Measurements from ENCODE around the gene NSG1. TPM values are rescaled to one million over a fixed set of nuclear protein-coding genes. Genes with fewer than 3 reads are reported as not detected.

The NSG1 gene
- total and polyA plus RNA-seq, 2 donors (not counting 3 experiments of a cell fraction or from before 2014, with no cell fraction given), result 2.0 to 2.9 TPM

- Histone ChIP-seq H3K4me1 (ENCODE audit: control insufficient read depth, extremely low read depth, insufficient read depth, low read length) (peaks cover 4% of the 10 kb centered on the region), H3K27ac (ENCODE audit: insufficient read depth, low read depth, low read length) (no peak overlapping the region), H3K79me2 (ENCODE audit: control insufficient read depth, insufficient read depth, low read length) (no peaks in the 10 kb centered on the region), H3K27me3 (ENCODE audit: control insufficient read depth in 2 of 2, insufficient read depth in 2 of 2, low read length in 2 of 2) (no peaks in the 10 kb centered on the region), H3K4me3 (replicated peaks in 1 of 3; ENCODE audit: insufficient read depth in 1 of 3, low read depth in 1 of 3, low read length in 3 of 3) (no peak overlapping the region), H3K36me3 (ENCODE audit: control insufficient read depth in 2 of 2, extremely low read depth in 1 of 2, insufficient read depth in 2 of 2, low read length in 2 of 2) (peaks cover 0 to 8% of the 10 kb centered on the region in 2 experiments), H3K9ac (replicated peaks; ENCODE audit: extremely low read depth, insufficient read depth, low read length) (no peak overlapping the region), H3K4me2 (ENCODE audit: insufficient read depth, low read length) (no peak overlapping the region), H3K9me1 (replicated peaks; ENCODE audit: control insufficient read depth, extremely low read depth, insufficient read depth, low read length) (no peaks in the 10 kb centered on the region), H2AFZ (ENCODE audit: low read depth, low read length) (no peak overlapping the region), H4K20me1 (replicated peaks; ENCODE audit: control insufficient read depth, extremely low read depth, insufficient read depth, low read length) (no peaks in the 10 kb centered on the region), H3K9me3 (replicated peaks; ENCODE audit: control insufficient read depth, insufficient read depth, low read length) (no peaks in the 10 kb centered on the region)
- CTCF ChIA-PET, result no interaction called here
- FAIRE-seq, result no peak
- dilution Hi-C loops (cut with MboI; ENCODE audit: extremely low pct_ligation_motif_present, low sequenced_read_pairs) (no loop called here), intact Hi-C loops (cut with micrococcal nuclease) (no loop called here)
- TF ChIP-seq CTCF (IDR thresholded peaks at IDR 0.05; ENCODE audit: extremely low read depth in 1 of 2, insufficient read depth in 1 of 2, low read depth in 1 of 2, low read length in 2 of 2) (no peak), FOS (IDR thresholded peaks at IDR 0.05; ENCODE audit: borderline replicate concordance, insufficient read depth, low read length) (no peak), POLR2A (IDR thresholded peaks at IDR 0.05; ENCODE audit: low read depth, low read length) (no peak), MYC (IDR thresholded peaks at IDR 0.05; ENCODE audit: low read depth, low read length) (no peak), EZH2 (IDR thresholded peaks at IDR 0.05; ENCODE audit: borderline replicate concordance, low read depth, low read length, severe bottlenecking) (no peak), GATA2 (IDR thresholded peaks at IDR 0.05; ENCODE audit: insufficient read depth, insufficient read length, low read depth, low read length) (no peak), JUN (IDR thresholded peaks at IDR 0.05; ENCODE audit: borderline replicate concordance, insufficient read depth, insufficient read length, low read depth) (no peak), POLR2AphosphoS5 (IDR thresholded peaks at IDR 0.05; ENCODE audit: insufficient read depth, low read depth, low read length) (no peak), MAX (IDR thresholded peaks at IDR 0.05; ENCODE audit: insufficient read depth, insufficient read length) (no peak)
- POLR2A ChIA-PET, result no interaction called here
- DNase-seq (ENCODE audit: low read depth, low spot score), result no peak
- no TSS peak for BruUV-seq (replicated peaks)
Measured at GRCh38 chr4:4427121-4427870, 40.4 kb downstream of the NSG1 start.

Data from endothelial cell of umbilical vein (primary cell).